ENCODE measurements around the gene CHSY3.

- TF ChIP-seq CTCF (IDR thresholded peaks at IDR 0.05) (no peak), POLR2A (IDR thresholded peaks at IDR 0.05) (no peak)
These were observed 133.6 kb downstream of the CHSY3 start for GRCh38 chr5:130037905-130038304.
